Neural progenitor cell (in vitro differentiated cells): Measurements from ENCODE around the gene PPP1R37. TPM values are rescaled to one million over a fixed set of nuclear protein-coding genes. Genes with fewer than 3 reads are reported as not detected.

ENCODE experiments used
- DNase-seq: peaks from one replicate; pipeline ENCODE4 v3.0.0-alpha.2; 2016; ENCODE audit warnings: low spot score
- H2AFZ ChIP-seq: fragments of 200-600 bp; sonication (generic); replicated peaks from 2 replicates; pipeline ENCODE4 v1.6.1; 2016; ENCODE audit warnings: antibody characterized with exemption
- H3F3A ChIP-seq: fragments of 200-600 bp; sonication (generic); 2 replicates; pipeline ENCODE4 v1.6.1; 2016; ENCODE audit warnings: antibody characterized with exemption, low read depth
- H3K27ac ChIP-seq: fragments of 200-600 bp; sonication (generic); 2 replicates; pipeline ENCODE4 v1.5.1; 2016; ENCODE audit warnings: mild to moderate bottlenecking
- H3K27me3 ChIP-seq: fragments of 200-600 bp; sonication (generic); 2 replicates; pipeline ENCODE4 v1.6.1; 2016; ENCODE audit warnings: mild to moderate bottlenecking, moderate library complexity
- H3K36me3 ChIP-seq: fragments of 200-600 bp; sonication (generic); 2 replicates; pipeline ENCODE4 v1.5.1; 2016
- H3K4me1 ChIP-seq: fragments of 200-600 bp; sonication (generic); 2 replicates; pipeline ENCODE4 v1.6.1; 2016; ENCODE audit warnings: mixed run types
- H3K4me2 ChIP-seq: fragments of 200-600 bp; sonication (generic); 2 replicates; pipeline ENCODE4 v1.6.1; 2016
- H3K4me3 ChIP-seq: fragments of 200-600 bp; sonication (generic); 2 replicates; pipeline ENCODE4 v1.5.1; 2016
- H3K79me2 ChIP-seq: fragments of 200-600 bp; sonication (generic); 2 replicates; pipeline ENCODE4 v1.6.1; 2016; ENCODE audit warnings: low read depth
- H3K9ac ChIP-seq: fragments of 200-600 bp; sonication (generic); 2 replicates; pipeline ENCODE4 v1.6.1; 2016
- H3K9me3 ChIP-seq: fragments of 200-600 bp; sonication (generic); 2 replicates; pipeline ENCODE4 v1.5.1; 2016; ENCODE audit warnings: low read depth
- H4K20me1 ChIP-seq: fragments of 200-600 bp; sonication (generic); 2 replicates; pipeline ENCODE4 v1.6.1; 2016; ENCODE audit warnings: low read depth
- H3K27ac Mint-ChIP-seq: 3 replicates; pipeline ENCODE4 v1.8.0; 2021; ENCODE audit warnings: mixed read lengths
- H3K27me3 Mint-ChIP-seq: 2 replicates; pipeline ENCODE4 v1.8.0; 2022; ENCODE audit warnings: low read depth, mild to moderate bottlenecking, inconsistent platforms, moderate library complexity, mixed read lengths; ENCODE audit not compliant: insufficient read depth
- H3K36me3 Mint-ChIP-seq: 3 replicates; pipeline ENCODE4 v1.8.0; 2021; ENCODE audit warnings: mixed read lengths
- H3K4me1 Mint-ChIP-seq: 3 replicates; pipeline ENCODE4 v1.8.0; 2021; ENCODE audit warnings: mixed read lengths
- H3K4me3 Mint-ChIP-seq: 3 replicates; pipeline ENCODE4 v1.8.0; 2021; ENCODE audit warnings: mild to moderate bottlenecking, moderate library complexity, mixed read lengths
- H3K9me3 Mint-ChIP-seq: 3 replicates; pipeline ENCODE4 v1.8.0; 2020; ENCODE audit warnings: mixed read lengths
- EZH2 ChIP-seq: fragments of 200-600 bp; sonication (generic); IDR thresholded peaks from 2 replicates; pipeline ENCODE4 v1.6.1; 2017; ENCODE audit warnings: antibody characterized with exemption, mild to moderate bottlenecking, moderate library complexity
- EZH2phosphoT487 ChIP-seq: fragments of 200-600 bp; sonication (generic); IDR thresholded peaks from 2 replicates; pipeline ENCODE4 v1.6.1; 2017; ENCODE audit warnings: antibody characterized with exemption
- small RNA-seq: library from RNA; depleted of rRNA; stranded (forward); fragments of <200 nt; gene quantifications from one replicate; pipeline ENCODE3, GENCODE V24; 2015
- total RNA-seq: library from RNA; depleted of rRNA; stranded (reverse); fragments of >200 nt; gene quantifications from 2 replicates; pipeline ENCODE4 v1.2.3, GENCODE V29; 2015; ENCODE audit warnings: low replicate concordance
- TF ChIP-seq, protein P1 (sequence below): fragments of 200-600 bp; sonication (generic); IDR thresholded peaks from 2 replicates; pipeline ENCODE4 v1.5.1; 2017; ENCODE audit warnings: antibody characterized with exemption, mild to moderate bottlenecking

PPP1R37 gene
- total RNA-seq, 1 donor from 2014 or later, result 8.1 TPM

DNA sequence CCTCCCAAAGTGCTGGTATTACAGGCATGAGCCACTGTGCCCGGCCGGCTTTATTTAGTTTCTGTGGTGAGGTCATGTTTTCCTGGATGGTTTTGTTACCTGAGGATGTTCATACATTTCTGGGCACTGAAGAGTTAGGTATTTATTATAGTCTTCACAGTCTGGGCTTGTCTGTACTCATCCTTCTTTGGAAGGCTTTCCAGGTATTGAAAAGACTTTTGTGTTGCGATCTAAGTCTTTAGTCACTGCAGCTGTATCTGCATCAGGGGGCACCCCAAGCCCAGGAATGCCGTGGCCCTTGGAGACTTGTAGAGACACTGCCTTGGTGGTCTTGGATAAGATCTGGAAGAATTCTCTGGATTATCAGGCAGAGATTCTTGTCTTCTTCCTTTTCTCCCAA, 98.4 kb downstream of the PPP1R37 start:
- TF ChIP-seq EZH2phosphoT487, result no peak
- no peak for TF ChIP-seq EZH2
- TF ChIP-seq, protein P1, sequence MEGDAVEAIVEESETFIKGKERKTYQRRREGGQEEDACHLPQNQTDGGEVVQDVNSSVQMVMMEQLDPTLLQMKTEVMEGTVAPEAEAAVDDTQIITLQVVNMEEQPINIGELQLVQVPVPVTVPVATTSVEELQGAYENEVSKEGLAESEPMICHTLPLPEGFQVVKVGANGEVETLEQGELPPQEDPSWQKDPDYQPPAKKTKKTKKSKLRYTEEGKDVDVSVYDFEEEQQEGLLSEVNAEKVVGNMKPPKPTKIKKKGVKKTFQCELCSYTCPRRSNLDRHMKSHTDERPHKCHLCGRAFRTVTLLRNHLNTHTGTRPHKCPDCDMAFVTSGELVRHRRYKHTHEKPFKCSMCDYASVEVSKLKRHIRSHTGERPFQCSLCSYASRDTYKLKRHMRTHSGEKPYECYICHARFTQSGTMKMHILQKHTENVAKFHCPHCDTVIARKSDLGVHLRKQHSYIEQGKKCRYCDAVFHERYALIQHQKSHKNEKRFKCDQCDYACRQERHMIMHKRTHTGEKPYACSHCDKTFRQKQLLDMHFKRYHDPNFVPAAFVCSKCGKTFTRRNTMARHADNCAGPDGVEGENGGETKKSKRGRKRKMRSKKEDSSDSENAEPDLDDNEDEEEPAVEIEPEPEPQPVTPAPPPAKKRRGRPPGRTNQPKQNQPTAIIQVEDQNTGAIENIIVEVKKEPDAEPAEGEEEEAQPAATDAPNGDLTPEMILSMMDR, result peak; percentile 22
- H3K27ac ChIP-seq, result no peak overlapping the region
- Mint-ChIP-seq H3K27ac (no peak overlapping the region), H3K36me3 (no peaks in the 10 kb centered on the region), H3K27me3 (no peaks in the 10 kb centered on the region), H3K4me3 (no peak overlapping the region), H3K4me1 (peaks cover 3% of the 10 kb centered on the region), H3K9me3 (peaks cover 4% of the 10 kb centered on the region)
- no peak overlapping the region for H3K9ac ChIP-seq
- peaks cover 3% of the 10 kb centered on the region for H3F3A ChIP-seq
- H3K4me2 ChIP-seq, result no peak overlapping the region
- H4K20me1 ChIP-seq, result no peaks in the 10 kb centered on the region
- H3K4me1 ChIP-seq, result no peaks in the 10 kb centered on the region
- DNase-seq, result peak; percentile 40
- no peaks in the 10 kb centered on the region for H3K9me3 ChIP-seq
- no peaks in the 10 kb centered on the region for H3K27me3 ChIP-seq
- H3K36me3 ChIP-seq, result no peaks in the 10 kb centered on the region
- no peak overlapping the region for H3K4me3 ChIP-seq
- no peak overlapping the region for H2AFZ ChIP-seq
- no peaks in the 10 kb centered on the region for H3K79me2 ChIP-seq

DNA sequence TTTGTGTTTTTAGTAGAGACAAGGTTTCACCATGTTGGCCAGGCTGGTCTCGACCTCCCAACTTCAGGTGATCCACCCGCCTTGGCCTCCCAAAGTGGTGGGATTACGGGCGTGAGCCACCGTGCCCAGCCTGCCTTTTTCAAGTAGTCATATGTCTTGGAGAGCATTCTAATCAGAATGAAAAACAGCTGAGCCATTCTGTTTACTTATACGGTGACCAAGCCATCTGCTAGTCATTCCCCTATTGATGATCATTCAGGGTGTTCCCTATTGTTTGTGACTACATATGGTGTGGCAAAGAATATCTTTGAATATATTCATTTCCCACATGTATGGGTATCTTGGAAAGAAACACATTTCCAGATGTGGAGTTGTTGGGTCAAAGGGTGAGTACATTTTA, 102.8 kb downstream of the PPP1R37 start:
- Histone ChIP-seq H4K20me1 (no peaks in the 10 kb centered on the region), H3K9ac (no peak overlapping the region), H3K4me3 (no peak overlapping the region), H3F3A (peaks cover 3% of the 10 kb centered on the region), H3K27ac (no peak overlapping the region), H3K4me1 (no peaks in the 10 kb centered on the region), H3K79me2 (no peaks in the 10 kb centered on the region), H3K27me3 (peaks cover 12% of the 10 kb centered on the region), H2AFZ (no peak overlapping the region), H3K9me3 (no peaks in the 10 kb centered on the region), H3K36me3 (no peaks in the 10 kb centered on the region), H3K4me2 (no peak overlapping the region)
- no peak overlapping the region for H3K4me3 Mint-ChIP-seq
- peaks cover 3% of the 10 kb centered on the region for H3K27me3 Mint-ChIP-seq
- H3K9me3 Mint-ChIP-seq, result no peaks in the 10 kb centered on the region
- TF ChIP-seq EZH2 (no peak), EZH2phosphoT487 (no peak)
- TF ChIP-seq, protein P1, result no peak
- no peak for DNase-seq
- H3K36me3 Mint-ChIP-seq, result no peaks in the 10 kb centered on the region
- H3K4me1 Mint-ChIP-seq, result peaks cover 3% of the 10 kb centered on the region
- H3K27ac Mint-ChIP-seq, result no peak overlapping the region

Small RNA genes within 50 kb of the gene (small RNA-seq; reads per million reads assigned to genes)
- not detected for gene RNU6-611P

Other genes with a start within 250 kb of the PPP1R37 start
- gene NECTIN2, start 246.9 kb upstream of the PPP1R37 start, total RNA-seq, result 54.2 and 210 TPM in 2 replicates
- gene TOMM40, start 201.9 kb upstream of the PPP1R37 start, total RNA-seq, result 30.1 and 110 TPM in 2 replicates
- gene APOE, start 187.4 kb upstream of the PPP1R37 start, total RNA-seq, result 195 and 530 TPM in 2 replicates
- 16.1 and 17.6 TPM in 2 replicates for gene APOC1, start 178.6 kb upstream of the PPP1R37 start, total RNA-seq
- gene APOC4, start 150.9 kb upstream of the PPP1R37 start, total RNA-seq, result not detected in 2 replicates
- gene APOC2, start 147.1 kb upstream of the PPP1R37 start, total RNA-seq, result not detected in 2 replicates
- 12.1 and 27.9 TPM in 2 replicates for gene CLPTM1, start 137.8 kb upstream of the PPP1R37 start, total RNA-seq
- gene RELB, start 91.7 kb upstream of the PPP1R37 start, total RNA-seq, result 0.43 and 5.9 TPM in 2 replicates
- gene CLASRP, start 54.1 kb upstream of the PPP1R37 start, total RNA-seq, result 57.0 and 97.1 TPM in 2 replicates
- gene ZNF296, start 16.7 kb upstream of the PPP1R37 start, total RNA-seq, result 0.53 TPM in 1 of 2 replicates, not detected in the other
- 7.3 and 32.6 TPM in 2 replicates for gene GEMIN7, start 13.9 kb upstream of the PPP1R37 start, total RNA-seq
- gene NKPD1, start 67.8 kb downstream of the PPP1R37 start, total RNA-seq, result 0.02 and 0.19 TPM in 2 replicates
- 24.7 and 55.1 TPM in 2 replicates for gene TRAPPC6A, start 85.1 kb downstream of the PPP1R37 start, total RNA-seq
- gene BLOC1S3, start 85.6 kb downstream of the PPP1R37 start, total RNA-seq, result 2.0 and 3.8 TPM in 2 replicates
- gene EXOC3L2, start 152.2 kb downstream of the PPP1R37 start, total RNA-seq, result 0.06 TPM in 1 of 2 replicates, not detected in the other
- gene MARK4, start 158.1 kb downstream of the PPP1R37 start, total RNA-seq, result 22.8 and 30.1 TPM in 2 replicates
- gene CKM, start 229.7 kb downstream of the PPP1R37 start, total RNA-seq, result not detected in 2 replicates
- gene KLC3, start 247.6 kb downstream of the PPP1R37 start, total RNA-seq, result 0.50 TPM in 1 of 2 replicates, not detected in the other